CD14-positive monocyte (primary cell): ENCODE results near the gene WNT11. TPM values are rescaled to one million over a fixed set of nuclear protein-coding genes. Genes with fewer than 3 reads are reported as not detected.

Experiments
- DNase-seq, 3 donors: peaks; one replicate each; pipeline ENCODE4 v3.0.0-alpha.2; 2011 to 2022
- H2AFZ ChIP-seq: 2 replicates; pipeline ENCODE4 v1.6.0; 2012; ENCODE audit warnings: mild to moderate bottlenecking, low read depth, low read length, inconsistent platforms; ENCODE audit not compliant: insufficient read depth, poor library complexity, severe bottlenecking
- H3K27ac ChIP-seq, 2 donors: 1 replicate in 1 of 2; 2 replicates in 1 of 2; pipeline ENCODE4 v1.5.1; 2012 to 2013; ENCODE audit warnings: low read length in 2 of 2, control low read depth in 1 of 2, inconsistent platforms in 1 of 2, low read depth in 1 of 2, mild to moderate bottlenecking in 1 of 2
- H3K27me3 ChIP-seq, 2 donors: one replicate each; pipeline versions ENCODE4 v1.6.0 to v1.6.1; 2011 to 2013; ENCODE audit warnings: low read length in 2 of 2; ENCODE audit not compliant: control insufficient read depth in 2 of 2, insufficient read depth in 2 of 2
- H3K36me3 ChIP-seq, 2 donors: replicated peaks in 1 of 2; 1 replicate in 1 of 2; 2 replicates in 1 of 2; pipeline versions ENCODE4 v1.5.1 to v1.6.1; 2012 to 2013; ENCODE audit warnings: low read length in 2 of 2, control low read depth in 1 of 2, inconsistent platforms in 1 of 2, mild to moderate bottlenecking in 1 of 2; ENCODE audit not compliant: insufficient read depth in 2 of 2, control insufficient read depth in 1 of 2
- H3K4me1 ChIP-seq, 2 donors: 1 replicate in 1 of 2; 2 replicates in 1 of 2; pipeline versions ENCODE4 v1.5.1 to v1.6.1; 2012 to 2013; ENCODE audit warnings: low read length in 2 of 2, control low read depth in 1 of 2, inconsistent platforms in 1 of 2, mild to moderate bottlenecking in 1 of 2, moderate library complexity in 1 of 2; ENCODE audit not compliant: insufficient read depth in 2 of 2, control insufficient read depth in 1 of 2
- H3K4me2 ChIP-seq: replicated peaks from 2 replicates; pipeline ENCODE3; 2012; ENCODE audit warnings: low read length, moderate library complexity, mild to moderate bottlenecking; ENCODE audit not compliant: poor library complexity, severe bottlenecking; ENCODE audit errors: extremely low read depth
- H3K4me3 ChIP-seq, 3 experiments: fragments of 200-600 bp in 1 of 3; sonication (generic) in 1 of 3; replicated peaks in 1 of 3; 1 replicate in 2 of 3; 2 replicates in 1 of 3; pipeline ENCODE4 v1.5.1; 2011 to 2013; ENCODE audit warnings: low read length in 3 of 3, mild to moderate bottlenecking in 3 of 3, control low read depth in 2 of 3, low read depth in 2 of 3, inconsistent platforms in 1 of 3, moderate library complexity in 1 of 3
- H3K79me2 ChIP-seq: 2 replicates; pipeline ENCODE4 v1.6.0; 2012; ENCODE audit warnings: mild to moderate bottlenecking, control low read depth, inconsistent platforms, low read length, moderate library complexity; ENCODE audit not compliant: insufficient read depth
- H3K9ac ChIP-seq: 2 replicates; pipeline ENCODE4 v1.6.0; 2017; ENCODE audit warnings: low read length, mild to moderate bottlenecking; ENCODE audit not compliant: insufficient read depth, poor library complexity, severe bottlenecking
- H3K9me3 ChIP-seq, 2 donors: replicated peaks in 1 of 2; 1 replicate in 1 of 2; 2 replicates in 1 of 2; pipeline versions ENCODE4 v1.5.1 to v1.6.1; 2012 to 2013; ENCODE audit warnings: low read length in 2 of 2, control low read depth in 1 of 2; ENCODE audit not compliant: control insufficient read depth in 1 of 2, insufficient read depth in 1 of 2
- H4K20me1 ChIP-seq: 2 replicates; pipeline ENCODE4 v1.6.0; 2012; ENCODE audit warnings: mild to moderate bottlenecking, low read length, control low read depth, moderate library complexity; ENCODE audit not compliant: insufficient read depth
- H3K27ac Mint-ChIP-seq, 7 donors: one replicate each; pipeline ENCODE4 v1.8.0; 2020; ENCODE audit warnings: mild to moderate bottlenecking in 7 of 7, mixed read lengths in 7 of 7, moderate library complexity in 6 of 7, inconsistent platforms in 2 of 7
- H3K27me3 Mint-ChIP-seq, 3 donors: one replicate each; pipeline ENCODE4 v1.8.0; 2021 to 2022; ENCODE audit warnings: low read depth in 3 of 3, mild to moderate bottlenecking in 3 of 3, mixed read lengths in 3 of 3, moderate library complexity in 3 of 3, inconsistent platforms in 1 of 3
- H3K36me3 Mint-ChIP-seq, 2 donors: one replicate each; pipeline ENCODE4 v1.8.0; 2020; ENCODE audit warnings: mixed read lengths in 2 of 2, inconsistent platforms in 1 of 2, mild to moderate bottlenecking in 1 of 2
- H3K4me1 Mint-ChIP-seq: one replicate; pipeline ENCODE4 v1.8.0; 2020; ENCODE audit warnings: mild to moderate bottlenecking, mixed read lengths
- H3K4me3 Mint-ChIP-seq, 2 donors: one replicate each; pipeline ENCODE4 v1.8.0; 2020; ENCODE audit warnings: mild to moderate bottlenecking in 2 of 2, mixed read lengths in 2 of 2, moderate library complexity in 1 of 2
- H3K9me3 Mint-ChIP-seq, 7 donors: one replicate each; pipeline ENCODE4 v1.8.0; 2020 to 2022; ENCODE audit warnings: mixed read lengths in 7 of 7, mild to moderate bottlenecking in 6 of 7, moderate library complexity in 6 of 7, inconsistent platforms in 2 of 7
- CTCF ChIP-seq: fragments of 200-600 bp; IDR thresholded peaks from one replicate; pipeline ENCODE4 v1.8.0; 2022; ENCODE audit warnings: antibody characterized with exemption, mild to moderate bottlenecking
- WGBS: methylation state at CpG from one replicate; pipeline ENCODE4 v1.1.5; 2013; ENCODE audit warnings: missing lambda C conversion rate; ENCODE audit not compliant: insufficient coverage; 5-methylcytosine and 5-hydroxymethylcytosine counted together
- intact Hi-C, 2 donors: fragments of 100-400 bp; cut with micrococcal nuclease; formaldehyde crosslinking; loops; one replicate each; pipeline versions ENCODE4 v1.15.0 to v1.15.1; 2023
- polyA plus RNA-seq, 3 donors: library from polyadenylated mRNA; depleted of rRNA in 1 of 3; unstranded in 2 of 3; stranded (reverse) in 1 of 3; fragments of 300-500 nt in 2 of 3; fragments of >200 nt in 1 of 3; fragmentation: Illumina TruSeq in 2 of 3; gene quantifications; 1 replicate in 2 of 3; 2 replicates in 1 of 3; pipeline ENCODE4 v1.2.3, GENCODE V29; 2012 to 2021

WNT11 gene
- polyA plus RNA-seq, 3 donors, result 0.09 to 0.24 (median 0.21) TPM

DNA sequence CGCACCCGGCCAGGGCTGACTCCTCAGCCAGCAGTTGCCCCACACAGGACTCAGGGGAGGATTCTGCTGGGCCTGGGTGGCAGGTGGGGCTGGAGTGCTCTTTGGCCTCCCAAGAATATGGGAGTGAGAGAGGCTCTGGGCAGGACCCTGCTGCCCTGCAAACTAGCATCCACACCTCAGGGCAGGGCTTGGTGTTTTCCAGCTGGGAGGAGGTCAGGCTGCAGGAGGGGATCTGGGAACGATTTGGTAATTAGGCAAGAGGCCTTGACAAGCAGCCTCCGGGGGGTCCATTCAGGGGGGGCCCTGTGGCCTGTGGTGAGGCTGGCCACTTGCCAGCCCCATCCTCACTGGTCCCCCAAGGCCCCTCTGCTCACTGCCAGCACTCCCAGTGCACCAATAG is 35.8 kb downstream of the WNT11 start:
- Mint-ChIP-seq H3K9me3 (no peaks in the 10 kb centered on the region), H3K4me3 (no peak overlapping the region), H3K27ac (no peak overlapping the region), H3K4me1 (no peaks in the 10 kb centered on the region), H3K27me3 (peaks cover 0 to 7% (median 7%) of the 10 kb centered on the region in 3 donors), H3K36me3 (no peaks in the 10 kb centered on the region)
- H3K4me1 ChIP-seq, result no peaks in the 10 kb centered on the region
- no peak for TF ChIP-seq CTCF
- no peaks in the 10 kb centered on the region for H3K9me3 ChIP-seq
- no peak overlapping the region for H3K27ac ChIP-seq
- H3K4me3 ChIP-seq, result no peak overlapping the region
- no peak overlapping the region for H3K9ac ChIP-seq
- H3K27me3 ChIP-seq, result no peaks in the 10 kb centered on the region
- H3K79me2 ChIP-seq, result no peaks in the 10 kb centered on the region
- no peaks in the 10 kb centered on the region for H3K36me3 ChIP-seq
- H2AFZ ChIP-seq, result no peak overlapping the region
- WGBS, result 100% methylated on average over 2 of the region's 4 CpGs
- no peak for DNase-seq
- H3K4me2 ChIP-seq, result no peak overlapping the region
- intact Hi-C loops, result no loop called here
- no peaks in the 10 kb centered on the region for H4K20me1 ChIP-seq

DNA sequence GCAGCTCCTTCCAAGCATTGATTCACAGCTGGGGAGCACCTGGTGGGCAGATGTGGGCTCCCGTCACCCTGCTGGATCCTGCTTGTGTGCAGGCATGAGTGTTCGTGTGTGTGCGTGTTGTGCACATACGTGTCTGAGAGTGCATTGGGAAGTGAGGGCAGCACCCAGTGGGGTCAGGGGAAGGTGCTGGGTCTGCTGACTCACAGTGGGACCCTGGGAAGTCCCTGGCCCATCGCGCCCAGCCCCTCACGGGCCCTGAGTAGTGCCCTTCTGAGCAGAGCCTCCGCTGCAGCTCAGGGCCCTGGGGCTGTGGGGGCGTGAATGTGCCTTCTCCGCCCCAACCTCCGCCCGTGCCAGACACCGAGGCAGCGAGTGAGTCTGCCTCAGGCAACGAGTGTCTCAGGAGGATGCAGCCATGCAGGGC is 36.8 kb downstream of the WNT11 start:
- Histone ChIP-seq H3K27ac (no peak overlapping the region), H3K9ac (no peak overlapping the region), H4K20me1 (no peaks in the 10 kb centered on the region), H3K4me1 (no peaks in the 10 kb centered on the region), H3K9me3 (no peaks in the 10 kb centered on the region), H3K79me2 (no peaks in the 10 kb centered on the region), H3K4me3 (no peak overlapping the region), H3K4me2 (no peak overlapping the region), H3K27me3 (no peaks in the 10 kb centered on the region), H3K36me3 (no peaks in the 10 kb centered on the region), H2AFZ (no peak overlapping the region)
- intact Hi-C loops, result no loop called here
- H3K9me3 Mint-ChIP-seq, result no peaks in the 10 kb centered on the region
- WGBS, result 96% methylated on average over 10 of the region's 15 CpGs
- no peak overlapping the region for H3K4me3 Mint-ChIP-seq
- H3K36me3 Mint-ChIP-seq, result no peaks in the 10 kb centered on the region
- TF ChIP-seq CTCF, result no peak
- peak overlapping the region in 1 of 7 donors; percentile 41 for H3K27ac Mint-ChIP-seq
- H3K27me3 Mint-ChIP-seq, result peaks cover 0 to 7% (median 7%) of the 10 kb centered on the region in 3 donors
- no peak for DNase-seq
- no peaks in the 10 kb centered on the region for H3K4me1 Mint-ChIP-seq
